LNCaP clone FGC (cell line): ENCODE results near the gene UBTD1.

ENCODE experiments used
- DNase-seq: peaks from one replicate; pipeline ENCODE4 v3.0.0-alpha.2; 2011; ENCODE audit warnings: low read depth
- H3K4me3 ChIP-seq: 2 replicates; pipeline ENCODE4 v1.5.1; 2011; ENCODE audit warnings: mild to moderate bottlenecking, low read depth, low read length, control low read depth
- CTCF ChIP-seq: IDR thresholded peaks from 2 replicates; pipeline ENCODE4 v1.5.1; 2012; ENCODE audit warnings: mild to moderate bottlenecking; ENCODE audit not compliant: control insufficient read depth, insufficient read depth; ENCODE audit errors: extremely low read depth

The UBTD1 gene

GRCh38 chr10:97566336-97566996 lies 67.7 kb downstream of the UBTD1 start:
- no peak for DNase-seq
- no peak for TF ChIP-seq CTCF
- no peak overlapping the region for H3K4me3 ChIP-seq

- no peak overlapping the region for H3K4me3 ChIP-seq
- TF ChIP-seq CTCF = no peak
- DNase-seq = no peak
Measured at GRCh38 chr10:97567891-97568290, 69.2 kb downstream of the UBTD1 start.

GRCh38 chr10:97570146-97570788 lies 71.5 kb downstream of the UBTD1 start:
- no peak for TF ChIP-seq CTCF
- no peak overlapping the region for H3K4me3 ChIP-seq
- DNase-seq = no peak

GRCh38 chr10:97570789-97571471 lies 72.2 kb downstream of the UBTD1 start:
- no peak overlapping the region for H3K4me3 ChIP-seq
- no peak for DNase-seq
- no peak for TF ChIP-seq CTCF

- no peak overlapping the region for H3K4me3 ChIP-seq
- DNase-seq = no peak
Measured at GRCh38 chr10:97571622-97572021, 72.9 kb downstream of the UBTD1 start.

More at GRCh38 chr10:97571622-97572021, 72.9 kb downstream of the UBTD1 start:
- no peak for TF ChIP-seq CTCF
